ENCODE measurements around the gene ACR. TPM values are rescaled to one million over a fixed set of nuclear protein-coding genes. Genes with fewer than 3 reads are reported as not detected.

The ACR gene
- total and polyA plus RNA-seq, 10 of the 15 experiments (the other 5 are each of a cell fraction or from before 2014, with no cell fraction given), result not detected

- Histone ChIP-seq H4K20me1 (ENCODE audit: control insufficient read depth, insufficient read depth) (no peaks in the 10 kb centered on the region), H3K36me3 (ENCODE audit: control insufficient read depth in 2 of 2, insufficient read depth in 2 of 2, low read length in 1 of 2) (no peaks in the 10 kb centered on the region), H3K4me2 (ENCODE audit: control insufficient read depth, insufficient read depth) (no peak overlapping the region), H3K27me3 (replicated peaks in 1 of 2; ENCODE audit: control insufficient read depth in 2 of 2, insufficient read depth in 2 of 2, low read length in 1 of 2) (peaks cover 0 to 7% of the 10 kb centered on the region in 2 experiments; a peak in 2 of 4 replicates), H3K27ac (ENCODE audit: control insufficient read depth, insufficient read depth) (no peak overlapping the region), H3K9ac (ENCODE audit: control insufficient read depth, insufficient read depth, low read length) (no peak overlapping the region), H3K79me2 (ENCODE audit: control insufficient read depth, insufficient read depth, low read length) (no peaks in the 10 kb centered on the region), H2AFZ (ENCODE audit: control insufficient read depth, low read depth, low read length) (no peak overlapping the region), H3K9me3 (replicated peaks; ENCODE audit: control insufficient read depth, insufficient read depth, low read length) (no peaks in the 10 kb centered on the region), H3K4me3 (no peak overlapping the region), H3K4me1 (ENCODE audit: control insufficient read depth, insufficient read depth, low read length) (no peaks in the 10 kb centered on the region)
- CTCF ChIA-PET, result interaction anchor here (0.9 kb wide), 1 partner anchor 11 kb away, joined by 3 read pairs; no protein-coding TSS in a partner anchor
- SMC1A ChIA-PET (ENCODE audit: uncharacterized antibody, unreplicated experiment), result no interaction called here
- in situ Hi-C loops (cut with MboI) (no loop called here), intact Hi-C loops (cut with micrococcal nuclease; ENCODE audit: unreplicated experiment) (no loop called here)
- TF ChIP-seq SIN3A (IDR thresholded peaks at IDR 0.05; ENCODE audit: low read depth, low read length), result no peak
- TF ChIP-seq MEF2B (IDR thresholded peaks at IDR 0.05; ENCODE audit: partially characterized antibody, poor library complexity, severe bottlenecking), result no peak
- TF ChIP-seq RELA (IDR thresholded peaks at IDR 0.05; ENCODE audit: borderline replicate concordance, partially characterized antibody), result no peak
- TF ChIP-seq E2F8 (IDR thresholded peaks at IDR 0.05; ENCODE audit: low read depth, partially characterized antibody), result no peak
- TF ChIP-seq BCL3 (IDR thresholded peaks at IDR 0.05; ENCODE audit: borderline replicate concordance, insufficient read depth, low read depth, low read length, poor library complexity, severe bottlenecking), result no peak
- TF ChIP-seq CBFB (IDR thresholded peaks at IDR 0.05; ENCODE audit: low read depth), result no peak
- TF ChIP-seq CEBPB (IDR thresholded peaks at IDR 0.05; ENCODE audit: borderline replicate concordance in 1 of 2, low read depth in 2 of 2, low read length in 2 of 2), result no peak
- TF ChIP-seq JUND (IDR thresholded peaks at IDR 0.05; ENCODE audit: low read depth, low read length), result no peak
- TF ChIP-seq PAX5 (IDR thresholded peaks at IDR 0.05; ENCODE audit: borderline replicate concordance, low read depth, low read length), result no peak
- no peak for TF ChIP-seq ZBED1 (IDR thresholded peaks at IDR 0.05; ENCODE audit: borderline replicate concordance)
- no peak for TF ChIP-seq EED (IDR thresholded peaks at IDR 0.05; ENCODE audit: low read depth)
- TF ChIP-seq TCF7 (IDR thresholded peaks at IDR 0.05; ENCODE audit: borderline replicate concordance), result no peak
- RAD21 ChIA-PET (ENCODE audit: unreplicated experiment), result interaction anchor here (0.9 kb wide), 1 partner anchor 11 kb away, joined by 3 read pairs; no protein-coding TSS in a partner anchor
- POLR2A ChIA-PET, result no interaction called here
- FAIRE-seq (no peak), ATAC-seq (no peak), DNase-seq (ENCODE audit: low read depth, low spot score) (no peak)
- 6% methylated on average over 9 of the region's 9 CpGs for WGBS (ENCODE audit: insufficient coverage, insufficient replicate concordance, low lambda C conversion rate, missing lambda C conversion rate)
- no TSS peak for BruUV-seq (replicated peaks)
Observed at GRCh38 chr22:50715250-50715649, 22.8 kb upstream of the ACR start.
